Stimulated activated memory B cell treated with anti-CD40 and anti-IgM and Interleukin-4, amounts not matched to agents 10 μg/mL and 1 μg/mL and 100 μg/mL, for 72 hours (primary cell): ENCODE results near the gene SLC39A10.

Experiments used
- ATAC-seq: fragments of 150-1000 bp; cut with Tn5 transposase; 2 replicates; pipeline ENCODE4 v1.10.0; 2021
- H3K27ac Mint-ChIP-seq: one replicate; pipeline ENCODE4 v1.8.0; 2022; ENCODE audit warnings: mild to moderate bottlenecking, mixed read lengths
- H3K27me3 Mint-ChIP-seq: one replicate; pipeline ENCODE4 v1.8.0; 2022; ENCODE audit warnings: mixed read lengths
- H3K36me3 Mint-ChIP-seq: one replicate; pipeline ENCODE4 v1.8.0; 2022; ENCODE audit warnings: mixed read lengths
- H3K4me1 Mint-ChIP-seq: one replicate; pipeline ENCODE4 v1.8.0; 2022; ENCODE audit warnings: mixed read lengths
- H3K4me3 Mint-ChIP-seq: one replicate; pipeline ENCODE4 v1.8.0; 2022; ENCODE audit warnings: mild to moderate bottlenecking, moderate library complexity, mixed read lengths
- H3K9me3 Mint-ChIP-seq: one replicate; pipeline ENCODE4 v1.8.0; 2022; ENCODE audit warnings: mixed read lengths

Gene SLC39A10

GRCh38 chr2:195756218-195756942 lies 99.4 kb downstream of the SLC39A10 start:
- H3K4me3 Mint-ChIP-seq = no peak overlapping the region
- H3K27ac Mint-ChIP-seq = no peak overlapping the region
- no peaks in the 10 kb centered on the region for H3K4me1 Mint-ChIP-seq
- no peaks in the 10 kb centered on the region for H3K27me3 Mint-ChIP-seq
- no peak for ATAC-seq
- H3K9me3 Mint-ChIP-seq = peaks cover 5% of the 10 kb centered on the region
- H3K36me3 Mint-ChIP-seq = peaks cover 13% of the 10 kb centered on the region

- Mint-ChIP-seq H3K9me3 (peaks cover 19% of the 10 kb centered on the region), H3K4me3 (no peak overlapping the region), H3K36me3 (peaks cover 14% of the 10 kb centered on the region), H3K4me1 (no peaks in the 10 kb centered on the region), H3K27me3 (no peaks in the 10 kb centered on the region), H3K27ac (no peak overlapping the region)
- ATAC-seq = no peak
These were observed 101.8 kb downstream of the SLC39A10 start for GRCh38 chr2:195758846-195759245.

GRCh38 chr2:195759877-195760276 lies 102.9 kb downstream of the SLC39A10 start:
- no peak overlapping the region for H3K4me3 Mint-ChIP-seq
- H3K36me3 Mint-ChIP-seq = peaks cover 14% of the 10 kb centered on the region
- H3K27me3 Mint-ChIP-seq = no peaks in the 10 kb centered on the region
- peaks cover 25% of the 10 kb centered on the region for H3K9me3 Mint-ChIP-seq
- no peak for ATAC-seq
- H3K27ac Mint-ChIP-seq = no peak overlapping the region
- no peaks in the 10 kb centered on the region for H3K4me1 Mint-ChIP-seq

GRCh38 chr2:195763866-195764265 lies 106.8 kb downstream of the SLC39A10 start:
- peaks cover 18% of the 10 kb centered on the region for H3K36me3 Mint-ChIP-seq
- H3K27ac Mint-ChIP-seq = no peak overlapping the region
- ATAC-seq = no peak
- H3K4me1 Mint-ChIP-seq = no peaks in the 10 kb centered on the region
- no peak overlapping the region for H3K4me3 Mint-ChIP-seq
- H3K9me3 Mint-ChIP-seq = peaks cover 36% of the 10 kb centered on the region
- no peaks in the 10 kb centered on the region for H3K27me3 Mint-ChIP-seq

GRCh38 chr2:195766691-195767090 lies 109.7 kb downstream of the SLC39A10 start:
- H3K27me3 Mint-ChIP-seq = no peaks in the 10 kb centered on the region
- no peaks in the 10 kb centered on the region for H3K4me1 Mint-ChIP-seq
- no peak for ATAC-seq
- H3K4me3 Mint-ChIP-seq = no peak overlapping the region
- no peak overlapping the region for H3K27ac Mint-ChIP-seq
- H3K9me3 Mint-ChIP-seq = peaks cover 30% of the 10 kb centered on the region
- H3K36me3 Mint-ChIP-seq = peaks cover 10% of the 10 kb centered on the region

- Mint-ChIP-seq H3K4me3 (no peak overlapping the region), H3K4me1 (no peaks in the 10 kb centered on the region), H3K27ac (no peak overlapping the region), H3K36me3 (peaks cover 4% of the 10 kb centered on the region), H3K27me3 (no peaks in the 10 kb centered on the region), H3K9me3 (peaks cover 20% of the 10 kb centered on the region)
- ATAC-seq = no peak
These were observed 111.4 kb downstream of the SLC39A10 start for GRCh38 chr2:195768431-195768830.

GRCh38 chr2:195769975-195770374 lies 112.9 kb downstream of the SLC39A10 start:
- Mint-ChIP-seq H3K36me3 (peaks cover 4% of the 10 kb centered on the region), H3K27me3 (no peaks in the 10 kb centered on the region), H3K27ac (no peak overlapping the region), H3K4me3 (no peak overlapping the region), H3K4me1 (no peaks in the 10 kb centered on the region), H3K9me3 (peaks cover 11% of the 10 kb centered on the region)
- ATAC-seq = no peak

GRCh38 chr2:195779491-195779890 lies 122.5 kb downstream of the SLC39A10 start:
- Mint-ChIP-seq H3K27me3 (no peaks in the 10 kb centered on the region), H3K36me3 (no peaks in the 10 kb centered on the region), H3K27ac (no peak overlapping the region), H3K4me1 (no peaks in the 10 kb centered on the region), H3K9me3 (no peaks in the 10 kb centered on the region), H3K4me3 (no peak overlapping the region)
- no peak for ATAC-seq

- Mint-ChIP-seq H3K36me3 (no peaks in the 10 kb centered on the region), H3K27me3 (peaks cover 3% of the 10 kb centered on the region), H3K4me1 (no peaks in the 10 kb centered on the region), H3K4me3 (no peak overlapping the region), H3K27ac (no peak overlapping the region), H3K9me3 (no peaks in the 10 kb centered on the region)
- no peak for ATAC-seq
These were observed 125.1 kb downstream of the SLC39A10 start for GRCh38 chr2:195782156-195782555.
